Spleen (tissue), 11 donors: ENCODE data around the gene MOB3B. TPM values are rescaled to one million over a fixed set of nuclear protein-coding genes. Genes with fewer than 3 reads are reported as not detected.

Experiments used
- DNase-seq: peaks from one replicate; pipeline ENCODE4 v3.0.0-alpha.2; 2020
- H3K27ac ChIP-seq, 8 donors: fragments of 200-600 bp; sonication (generic) in 7 of 8; 1 replicate in 4 of 8; 2 replicates in 4 of 8; pipeline versions ENCODE4 v1.5.0 to v1.8.0; 2016 to 2021; ENCODE audit warnings: inconsistent platforms in 4 of 8, mild to moderate bottlenecking in 4 of 8, moderate library complexity in 1 of 8
- H3K27me3 ChIP-seq, 7 donors: fragments of 200-600 bp; sonication (generic) in 6 of 7; replicated peaks in 1 of 7; 1 replicate in 4 of 7; 2 replicates in 3 of 7; pipeline versions ENCODE4 v1.5.0 to v1.8.0; 2016 to 2021; ENCODE audit warnings: inconsistent platforms in 3 of 7, mild to moderate bottlenecking in 1 of 7
- H3K36me3 ChIP-seq, 6 donors: fragments of 200-600 bp; sonication (generic) in 5 of 6; 1 replicate in 4 of 6; 2 replicates in 2 of 6; pipeline versions ENCODE4 v1.5.0 to v1.8.0; 2016 to 2021; ENCODE audit warnings: inconsistent platforms in 2 of 6
- H3K4me1 ChIP-seq, 6 donors: fragments of 200-600 bp; sonication (generic) in 5 of 6; 1 replicate in 3 of 6; 2 replicates in 3 of 6; pipeline versions ENCODE4 v1.5.0 to v1.8.0; 2016 to 2021; ENCODE audit warnings: inconsistent platforms in 3 of 6
- H3K4me3 ChIP-seq, 8 donors: fragments of 200-600 bp; sonication (generic) in 7 of 8; 1 replicate in 4 of 8; 2 replicates in 4 of 8; pipeline versions ENCODE4 v1.5.0 to v1.8.0; 2016 to 2021; ENCODE audit warnings: inconsistent platforms in 4 of 8, mild to moderate bottlenecking in 4 of 8, moderate library complexity in 2 of 8
- H3K9me3 ChIP-seq, 8 donors: fragments of 200-600 bp; sonication (generic) in 7 of 8; 1 replicate in 4 of 8; 2 replicates in 4 of 8; pipeline versions ENCODE4 v1.5.0 to v1.8.0; 2016 to 2021; ENCODE audit warnings: inconsistent platforms in 4 of 8
- CTCF ChIP-seq, 11 experiments: fragments of 200-600 bp in 7 of 11; fragments of 450-650 bp in 4 of 11; sonication (generic) in 4 of 11; IDR thresholded peaks in 8 of 11; conservative IDR thresholded peaks in 3 of 11; 1 replicate in 7 of 11; 2 replicates in 4 of 11; pipeline versions ENCODE4 v1.4.0 to v1.8.0; 2016 to 2021; ENCODE audit warnings: antibody characterized with exemption in 11 of 11, inconsistent platforms in 4 of 11, mild to moderate bottlenecking in 1 of 11
- POLR2A ChIP-seq, 3 donors: fragments of 450-650 bp; IDR thresholded peaks; one replicate each; pipeline ENCODE4 v1.5.1; 2017; ENCODE audit warnings: antibody characterized with exemption in 3 of 3, mild to moderate bottlenecking in 1 of 3
- POLR2AphosphoS5 ChIP-seq, 3 donors: sonication (generic); formaldehyde crosslinking; IDR thresholded peaks; one replicate each; pipeline ENCODE4 v1.5.1; 2017; ENCODE audit warnings: antibody characterized with exemption in 3 of 3
- WGBS, 5 donors: extraction: QIAGEN DNeasy Blood & Tissue Kit in 3 of 5; methylation state at CpG; one replicate each; pipeline versions ENCODE4 v1.1.5 to v1.1.7; 2013 to 2018; 5-methylcytosine and 5-hydroxymethylcytosine counted together
- intact Hi-C: fragments of 100-400 bp; cut with DNase I; formaldehyde crosslinking; loops from one replicate; pipeline ENCODE4 v1.15.0; 2023; ENCODE audit warnings: low total_unique reads
- polyA plus RNA-seq, 3 donors: library from polyadenylated mRNA; stranded (reverse); fragments of 200-250 nt; gene quantifications; one replicate each; pipeline ENCODE4 v1.2.1, GENCODE V29; 2013
- total RNA-seq, 7 donors: library from RNA; depleted of rRNA in 3 of 7; stranded (reverse); fragments of >200 nt in 3 of 7; fragmentation: NEBNext Ultra II Directional in 4 of 7; extraction: Animal tissue kit (Norgen Biotek cat#: 25700) in 4 of 7; gene quantifications; one replicate each; pipeline versions ENCODE4 v1.1.0 to v1.2.1, GENCODE V29; 2016 to 2021
- donor health status: healthy with polysubstance abuse.
- donor health status: DM: no; HTN: no; CAD: no; lungs with moderate emphysema.
- donor health status: DM: no; HTN: no; CAD: no.
- donor health status: Bipolar disorder and iron deficiency.
- donor health status: healthy.
- donor health status: DM: no; HTN: no; CAD: no.
- donor health status: DM: yes; HTN: yes; CAD: no.

Gene MOB3B
- total and polyA plus RNA-seq, 10 donors: 9.4 to 27.7 (median 19.9) TPM

- peaks cover 0 to 44% (median 5%) of the 10 kb centered on the region in 6 donors for H3K36me3 ChIP-seq
Observed at GRCh38 chr9:27538647-27539046, 9.0 kb upstream of the MOB3B start.

GRCh38 chr9:27537756-27538155 lies 8.1 kb upstream of the MOB3B start:
- Histone ChIP-seq H3K9me3 (no peaks in the 10 kb centered on the region), H3K27me3 (no peaks in the 10 kb centered on the region), H3K4me3 (no peak overlapping the region), H3K4me1 (peaks cover 0 to 37% (median 17%) of the 10 kb centered on the region in 6 donors), H3K36me3 (peaks cover 0 to 35% (median 3%) of the 10 kb centered on the region in 6 donors), H3K27ac (peak overlapping the region in 1 of 8 donors; percentile 11)
- no peak for DNase-seq
- no peak for TF ChIP-seq POLR2AphosphoS5 (IDR thresholded peaks at IDR 0.05)
- no peak for TF ChIP-seq CTCF (IDR thresholded peaks at IDR 0.05 in 8 of 11, conservative IDR thresholded peaks at IDR 0.05 in 3 of 11)
- TF ChIP-seq POLR2A (IDR thresholded peaks at IDR 0.05): no peak
- intact Hi-C loops: no loop called here
- 86 to 97% (median 96%) methylated on average over 1 of the region's 1 CpG for WGBS, 5 donors

More at GRCh38 chr9:27538647-27539046, 9.0 kb upstream of the MOB3B start:
- intact Hi-C loops: no loop called here
- no peak for TF ChIP-seq POLR2A (IDR thresholded peaks at IDR 0.05)
- Histone ChIP-seq H3K9me3 (no peaks in the 10 kb centered on the region), H3K27ac (peak overlapping the region in 2 of 8 donors; percentile 29 to 60), H3K4me3 (no peak overlapping the region), H3K4me1 (peaks cover 0 to 37% (median 15%) of the 10 kb centered on the region in 6 donors), H3K27me3 (no peaks in the 10 kb centered on the region)
- WGBS, 5 donors: 72 to 89% (median 82%) methylated on average over 3 of the region's 3 CpGs
- no peak for DNase-seq

GRCh38 chr9:27537027-27537435 lies 7.4 kb upstream of the MOB3B start:
- TF ChIP-seq CTCF (IDR thresholded peaks at IDR 0.05 in 8 of 11, conservative IDR thresholded peaks at IDR 0.05 in 3 of 11) (no peak), POLR2AphosphoS5 (IDR thresholded peaks at IDR 0.05) (no peak), POLR2A (IDR thresholded peaks at IDR 0.05) (no peak)
- intact Hi-C loops: no loop called here
- Histone ChIP-seq H3K9me3 (no peaks in the 10 kb centered on the region), H3K4me1 (peaks cover 0 to 39% (median 17%) of the 10 kb centered on the region in 6 donors), H3K27ac (no peak overlapping the region), H3K36me3 (peaks cover 0 to 28% (median 0%) of the 10 kb centered on the region in 6 donors), H3K4me3 (no peak overlapping the region), H3K27me3 (no peaks in the 10 kb centered on the region)
- no peak for DNase-seq
- 88 to 95% (median 92%) methylated on average over 7 of the region's 7 CpGs for WGBS, 5 donors

- no peak for DNase-seq
- Histone ChIP-seq H3K4me3 (no peak overlapping the region), H3K4me1 (peaks cover 0 to 47% (median 21%) of the 10 kb centered on the region in 6 donors)
Observed at GRCh38 chr9:27536168-27536567, 6.6 kb upstream of the MOB3B start.

More at GRCh38 chr9:27536168-27536567, 6.6 kb upstream of the MOB3B start:
- WGBS, 5 donors: 83 to 96% (median 94%) methylated on average over 3 of the region's 3 CpGs
- H3K9me3 ChIP-seq: no peaks in the 10 kb centered on the region
- H3K36me3 ChIP-seq: peaks cover 0 to 21% (median 0%) of the 10 kb centered on the region in 6 donors
- no peak overlapping the region for H3K27ac ChIP-seq
- no peaks in the 10 kb centered on the region for H3K27me3 ChIP-seq
- intact Hi-C loops: no loop called here
- no peak for TF ChIP-seq CTCF (IDR thresholded peaks at IDR 0.05 in 8 of 11, conservative IDR thresholded peaks at IDR 0.05 in 3 of 11)
- no peak for TF ChIP-seq POLR2AphosphoS5 (IDR thresholded peaks at IDR 0.05)
- TF ChIP-seq POLR2A (IDR thresholded peaks at IDR 0.05): no peak
